Measurements from ENCODE around the gene ZNF92.

- TF ChIP-seq CTCF (IDR thresholded peaks at IDR 0.05), result no peak
- no peak for TF ChIP-seq POLR2AphosphoS5 (IDR thresholded peaks at IDR 0.05)
These were observed 3.8 kb upstream of the ZNF92 start for GRCh38 chr7:65369843-65370242.

Data from suprapubic skin (tissue), 3 donors.